HCT116 (cell line): ENCODE results near the gene PCDH9.

Experiments used
- ATF3 ChIP-seq: IDR thresholded peaks from 2 replicates; pipeline ENCODE4 v1.6.1; 2012
- CTCF ChIP-seq, 3 experiments: fragments of 200-600 bp in 1 of 3; sonication (generic) in 1 of 3; IDR thresholded peaks in 2 of 3; conservative IDR thresholded peaks in 1 of 3; 2 replicates each; pipeline ENCODE4 v1.5.1; 2012 to 2017; ENCODE audit warnings: low read depth in 2 of 3, low read length in 2 of 3, antibody characterized with exemption in 1 of 3, borderline replicate concordance in 1 of 3, control low read depth in 1 of 3, mild to moderate bottlenecking in 1 of 3, mixed read lengths in 1 of 3, mixed run types in 1 of 3, moderate library complexity in 1 of 3; ENCODE audit not compliant: insufficient read depth in 1 of 3
- EZH2 ChIP-seq: fragments of 200-600 bp; sonication (generic); IDR thresholded peaks from 2 replicates; pipeline ENCODE4 v1.6.1; 2017; ENCODE audit warnings: antibody characterized with exemption, mixed run types
- EZH2phosphoT487 ChIP-seq: fragments of 200-600 bp; IDR thresholded peaks from 2 replicates; pipeline ENCODE4 v1.6.1; 2018; ENCODE audit warnings: antibody characterized with exemption, borderline replicate concordance
- POLR2A ChIP-seq: IDR thresholded peaks from 2 replicates; pipeline ENCODE4 v1.7.0; 2011; ENCODE audit warnings: borderline replicate concordance; ENCODE audit not compliant: insufficient read depth, insufficient read length; ENCODE audit errors: extremely low read depth
- POLR2AphosphoS5 ChIP-seq: IDR thresholded peaks from 2 replicates; pipeline ENCODE4 v1.6.1; 2011; ENCODE audit warnings: mild to moderate bottlenecking, low read depth, low read length, moderate library complexity
- REST ChIP-seq: IDR thresholded peaks from 2 replicates; pipeline ENCODE4 v1.6.1; 2012; ENCODE audit warnings: low read depth
- YY1 ChIP-seq: IDR thresholded peaks from 2 replicates; pipeline ENCODE4 v1.6.1; 2011; ENCODE audit warnings: low read length, low read depth, moderate library complexity, mild to moderate bottlenecking; ENCODE audit not compliant: insufficient replicate concordance; ENCODE audit errors: extremely low read depth
- TF ChIP-seq, protein P1 (sequence below): IDR thresholded peaks from 2 replicates; pipeline ENCODE4 v1.6.1; 2012

DNA sequence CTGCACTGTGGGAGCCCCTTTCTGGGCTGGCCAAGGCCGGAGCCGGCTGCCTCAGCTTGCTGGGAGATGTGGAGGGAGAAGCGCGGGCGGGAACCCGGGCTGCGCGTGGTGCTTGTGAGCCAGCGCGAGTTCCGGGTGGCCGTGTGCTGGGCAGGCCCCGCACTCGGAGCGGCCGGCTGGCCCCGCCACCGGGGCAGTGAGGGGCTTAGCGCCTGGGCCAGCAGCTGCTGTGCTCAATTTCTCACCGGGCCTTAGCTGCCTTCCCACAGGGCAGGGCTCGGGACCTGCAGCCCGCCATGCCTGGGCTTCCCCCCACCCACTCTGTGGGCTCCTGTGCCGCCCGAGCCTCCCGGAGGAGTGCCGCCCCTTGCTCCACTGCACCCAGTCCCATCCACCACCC, 669.1 kb downstream of the PCDH9 start:
- TF ChIP-seq POLR2A (no peak), REST (no peak), CTCF (IDR thresholded peaks at IDR 0.05 in 2 of 3, conservative IDR thresholded peaks at IDR 0.05 in 1 of 3; ENCODE audit: borderline replicate concordance in 1 of 3, insufficient read depth in 1 of 3, low read depth in 2 of 3, low read length in 2 of 3) (no peak), ATF3 (no peak), EZH2 (no peak), EZH2phosphoT487 (no peak), POLR2AphosphoS5 (no peak), YY1 (no peak)
- TF ChIP-seq, protein P1, sequence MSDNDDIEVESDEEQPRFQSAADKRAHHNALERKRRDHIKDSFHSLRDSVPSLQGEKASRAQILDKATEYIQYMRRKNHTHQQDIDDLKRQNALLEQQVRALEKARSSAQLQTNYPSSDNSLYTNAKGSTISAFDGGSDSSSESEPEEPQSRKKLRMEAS, result no peak
